NCI-H2196 (cell line): ENCODE results near the gene FNDC3A.
"Not testable (repeated sequence)": the region's sequence is repeated elsewhere in the genome, so short reads cannot be mapped to it uniquely, and the experiment has no call there.

Experiments used
- DNase-seq: peaks from one replicate; lab custom pipeline; 2025; ENCODE audit not compliant: unreplicated experiment; lab: John Stamatoyannopoulos, UW

Gene FNDC3A

DNA sequence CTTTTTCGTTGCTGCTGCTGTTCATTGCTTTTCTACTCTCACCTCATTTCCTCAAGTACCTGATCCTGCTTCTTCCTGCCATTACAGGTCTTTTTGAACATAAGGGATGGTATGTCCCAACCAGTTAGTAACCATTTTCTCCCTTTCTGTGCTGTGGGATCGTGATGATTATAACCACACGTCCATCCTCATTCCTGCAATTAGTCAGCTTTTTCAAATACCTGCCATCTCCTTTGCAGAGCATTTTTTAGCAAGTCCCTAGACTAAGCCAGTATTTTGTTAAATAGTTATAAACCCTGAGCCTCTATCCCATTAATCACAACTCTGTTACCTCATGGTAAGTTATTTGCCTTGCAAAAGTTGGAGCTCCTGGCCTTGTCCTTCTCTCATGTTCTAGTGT, 109.2 kb downstream of the FNDC3A start:
- DNase-seq, result no peak

GRCh38 chr13:49086722-49087121, 111.0 kb downstream of the FNDC3A start:
- no peak for DNase-seq

DNA sequence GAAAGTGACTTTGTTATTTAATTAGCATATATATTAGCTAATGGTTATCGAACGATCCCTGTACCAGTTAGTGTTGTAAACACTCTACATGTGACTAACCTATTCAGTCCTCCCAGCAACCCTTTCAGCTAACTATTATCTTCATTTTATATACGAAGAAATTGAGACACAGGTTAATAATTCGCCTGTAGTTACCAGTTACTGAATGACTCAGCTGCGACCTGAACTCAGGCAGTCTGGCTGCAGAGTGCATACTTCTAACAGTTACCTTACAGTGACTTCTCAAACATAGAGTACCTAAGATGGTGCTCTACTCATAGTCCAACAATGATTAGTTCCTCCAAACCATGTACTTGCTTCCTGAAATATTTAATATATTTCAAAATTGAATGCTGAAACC, 117.7 kb downstream of the FNDC3A start:
- DNase-seq, result no peak

DNA sequence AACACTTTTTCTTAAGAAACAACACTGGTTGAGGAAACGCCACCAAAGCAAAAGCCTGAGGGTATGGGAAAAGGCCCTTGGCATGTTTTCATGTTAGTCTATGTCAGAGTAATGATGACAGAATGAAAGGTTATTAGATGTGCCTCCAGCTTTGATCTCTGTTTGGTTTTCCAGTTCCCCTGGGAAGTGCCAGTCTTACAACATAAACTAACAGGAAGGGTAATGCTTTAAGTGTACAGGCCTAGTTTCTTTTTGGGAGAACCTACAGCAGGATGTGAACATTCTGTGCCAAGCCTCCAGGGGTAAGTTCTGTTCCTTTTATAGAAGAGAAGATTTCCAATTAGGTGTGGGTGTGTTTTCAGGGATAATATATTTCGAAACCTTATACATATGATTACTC, 121.7 kb downstream of the FNDC3A start:
- DNase-seq, result no peak

DNA sequence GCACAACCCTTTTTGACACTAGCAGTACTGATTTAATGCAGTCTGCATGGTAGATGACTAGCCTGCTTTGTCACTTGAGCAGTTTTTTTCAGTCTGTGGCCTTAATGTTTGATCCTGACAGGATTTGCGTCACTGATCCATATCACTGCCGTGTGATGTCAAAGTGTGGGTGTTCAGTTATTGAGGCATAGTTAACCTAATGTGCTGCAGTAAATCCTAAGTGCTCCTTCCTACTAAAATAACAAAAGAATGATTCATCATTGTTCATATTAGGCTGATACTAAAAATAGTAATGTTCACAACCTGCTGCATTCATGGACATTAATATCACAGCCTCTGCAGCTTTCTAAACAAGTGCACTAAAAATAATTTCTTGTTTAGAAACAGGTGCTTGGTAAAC, 122.5 kb downstream of the FNDC3A start:
- DNase-seq, result peak; percentile 1

DNA sequence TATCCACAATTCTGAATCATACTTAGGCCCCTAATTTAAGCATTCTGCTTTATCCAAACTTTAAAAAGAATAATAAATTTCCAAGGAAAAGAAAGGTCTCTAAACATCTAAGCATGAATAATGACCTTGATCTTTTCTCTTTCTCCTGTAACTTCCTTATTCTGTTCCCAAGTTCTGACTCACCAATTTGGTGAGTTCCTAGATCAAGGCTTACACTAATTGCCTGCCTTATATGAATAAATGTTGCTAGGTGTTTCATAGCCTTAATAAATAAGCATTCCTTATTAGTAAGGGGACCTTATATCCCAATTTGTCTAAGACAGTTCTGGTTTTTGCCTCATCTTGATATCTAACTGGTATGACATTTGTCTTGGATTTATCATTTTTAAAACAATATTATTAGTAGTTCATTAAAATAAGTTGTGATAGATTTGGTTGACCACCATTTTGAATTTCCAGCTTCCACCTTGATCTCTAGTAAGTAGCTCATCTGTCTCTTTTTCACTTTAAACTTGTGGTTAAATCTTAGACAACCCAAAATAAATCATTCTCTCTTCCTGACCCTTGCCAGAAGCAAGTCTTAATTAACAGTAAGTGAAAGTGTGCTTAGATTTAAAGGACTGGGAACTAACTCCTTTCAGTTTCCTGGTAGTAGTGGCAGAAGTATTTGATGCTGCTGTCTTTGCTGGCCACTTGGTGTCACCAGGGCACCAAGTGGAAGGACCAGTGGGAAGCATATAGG, 123.2 kb downstream of the FNDC3A start:
- no peak for DNase-seq

DNA sequence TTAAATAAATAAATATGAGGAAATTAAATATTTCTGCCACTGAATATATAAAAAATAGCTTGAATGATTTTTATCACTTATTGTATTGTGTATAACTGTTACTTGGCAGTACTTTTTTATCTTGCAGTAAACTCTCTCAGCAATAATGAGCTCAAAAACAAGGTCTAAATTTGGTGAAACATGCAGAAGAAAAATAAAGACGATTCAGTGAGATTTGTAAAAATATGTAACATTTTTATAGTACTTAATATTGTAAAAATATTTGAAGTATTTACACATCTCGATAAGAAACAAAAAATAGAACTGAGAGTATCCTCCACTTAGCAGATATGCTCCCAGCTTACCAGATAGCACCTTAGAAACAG, 123.8 kb downstream of the FNDC3A start:
- no peak for DNase-seq

GRCh38 chr13:49100637-49101570, 125.2 kb downstream of the FNDC3A start:
- no peak for DNase-seq

GRCh38 chr13:49108196-49108595, 132.5 kb downstream of the FNDC3A start:
- no peak for DNase-seq

DNA sequence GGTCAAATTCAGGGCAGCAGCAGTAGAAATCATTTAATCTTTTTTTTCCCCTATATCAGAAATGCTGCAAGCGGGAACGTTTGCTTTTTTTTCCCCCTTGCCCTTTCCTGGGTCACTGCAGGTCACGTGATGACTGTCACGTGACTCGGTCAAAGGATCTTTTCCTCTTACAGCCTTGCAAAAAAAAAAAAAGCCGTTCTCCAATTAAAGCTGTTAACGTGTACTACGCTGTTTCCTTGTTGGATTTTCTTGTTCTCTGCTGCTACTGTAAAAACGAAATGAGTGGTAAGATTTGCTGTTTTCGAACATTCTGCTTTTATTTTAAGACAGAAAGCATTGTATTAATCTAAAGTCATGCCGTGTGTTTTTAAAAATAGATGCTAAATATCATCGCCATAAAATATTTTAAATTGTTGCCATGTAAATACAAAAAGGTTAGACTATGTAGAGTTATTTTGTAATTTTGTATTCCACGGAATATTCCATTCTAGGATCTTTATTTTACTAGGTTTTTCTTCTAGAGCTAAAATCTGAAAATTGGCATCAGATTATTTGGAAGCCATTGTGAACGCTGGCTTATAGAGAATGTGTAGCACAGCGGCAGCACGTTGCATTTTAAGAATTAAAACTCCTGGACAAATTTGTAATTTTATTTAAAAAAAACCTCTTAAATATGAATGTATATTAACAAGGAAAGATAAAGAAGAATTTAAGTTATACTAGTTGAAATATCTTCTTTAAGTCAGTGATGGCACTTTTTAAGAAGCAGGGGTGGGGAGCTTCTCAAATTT, 134.6 kb downstream of the FNDC3A start:
- DNase-seq, result peak; percentile 68

- DNase-seq, result no peak
Observed at GRCh38 chr13:49110913-49111170, 135.1 kb downstream of the FNDC3A start.

DNA sequence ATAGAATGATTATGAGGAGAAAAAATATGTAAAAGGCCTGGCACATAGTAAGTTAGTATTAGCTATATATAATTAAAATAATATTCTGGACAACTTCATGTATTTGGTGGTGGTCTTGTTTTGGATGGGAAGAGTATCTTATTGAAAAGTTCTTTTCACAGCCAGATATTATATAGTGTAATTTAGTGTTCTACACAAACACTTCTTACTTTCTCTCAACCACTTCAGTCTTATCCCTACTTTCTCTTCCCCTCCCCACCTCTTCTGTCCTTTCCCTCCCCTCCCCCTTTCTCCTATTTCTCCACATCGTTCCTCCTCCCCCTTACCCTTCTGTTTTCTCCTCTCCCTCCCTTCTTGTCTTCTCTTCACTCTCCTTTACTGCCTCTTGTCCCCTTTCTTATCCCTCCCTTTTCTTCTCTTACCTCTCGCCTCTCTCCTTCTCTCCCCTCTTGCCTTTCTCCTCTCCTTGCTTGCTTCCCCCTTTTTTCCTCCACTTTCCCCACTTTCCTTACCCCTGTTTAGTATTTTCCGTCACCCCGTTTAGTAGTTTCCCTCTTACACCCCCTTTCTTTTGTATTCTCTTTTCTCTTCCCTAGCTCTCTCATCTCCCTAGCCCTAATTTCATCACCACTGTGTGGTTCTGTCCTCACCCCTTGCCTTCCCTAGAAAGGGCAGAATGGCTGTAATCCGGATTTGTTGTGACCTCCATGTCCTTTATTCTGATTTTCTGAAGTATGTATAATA, 137.2 kb downstream of the FNDC3A start:
- no peak for DNase-seq

DNA sequence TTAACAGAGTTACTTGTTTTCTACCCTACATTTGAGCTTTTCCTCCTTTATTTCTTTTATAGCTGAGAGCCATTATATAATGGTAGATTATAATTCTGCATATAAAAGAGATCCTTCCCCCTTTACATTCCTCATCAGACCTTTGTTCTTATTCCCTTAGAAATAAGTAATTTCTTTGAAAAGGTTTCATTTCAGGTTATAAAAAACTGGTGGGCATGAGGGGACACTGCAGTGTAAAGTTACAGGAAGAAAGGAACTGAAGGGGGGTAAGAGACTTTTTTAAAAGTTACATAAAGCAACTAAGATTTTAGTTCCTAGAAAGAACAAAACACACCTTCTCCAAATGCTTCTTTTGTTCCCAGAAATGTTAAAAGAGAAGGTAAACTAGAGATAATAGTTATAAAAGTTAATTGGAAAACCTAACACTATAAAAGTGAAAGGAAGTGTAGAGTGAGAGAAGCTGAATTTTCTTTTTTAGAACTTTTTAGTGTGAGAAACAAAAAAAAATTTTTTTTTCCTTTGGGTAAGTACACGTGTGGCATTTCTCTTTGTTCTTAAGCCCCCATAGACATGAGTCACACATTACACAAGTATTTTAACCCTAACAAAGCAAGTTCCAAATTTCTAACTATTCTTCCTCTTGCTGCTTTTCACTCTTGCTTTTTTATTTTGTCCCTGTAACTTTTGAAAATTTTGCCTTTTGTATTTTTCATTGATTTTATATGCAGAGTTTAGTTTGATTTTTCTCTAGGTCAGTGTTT, 138.0 kb downstream of the FNDC3A start:
- no peak for DNase-seq

DNA sequence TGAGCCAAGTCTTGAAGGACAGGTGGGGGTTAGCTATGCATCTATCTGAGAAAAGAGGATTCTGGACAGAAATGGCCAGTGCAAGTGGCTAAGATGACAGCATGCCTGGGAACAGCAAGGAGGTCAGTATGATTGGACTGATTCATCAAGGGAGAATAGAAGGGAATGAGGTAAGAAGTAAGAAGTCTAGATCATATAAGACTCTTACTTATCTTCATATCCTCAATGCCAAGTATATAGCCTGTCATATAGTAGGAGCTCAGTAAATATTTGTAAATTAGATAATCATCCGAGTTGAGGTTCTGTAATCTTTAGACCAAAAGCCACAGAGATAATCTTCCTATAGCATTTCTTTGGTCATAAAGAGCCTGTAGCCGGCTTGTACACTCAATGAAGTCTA, 141.2 kb downstream of the FNDC3A start:
- no peak for DNase-seq

GRCh38 chr13:49118455-49118854, 142.7 kb downstream of the FNDC3A start:
- not testable (repeated sequence) for DNase-seq

DNA sequence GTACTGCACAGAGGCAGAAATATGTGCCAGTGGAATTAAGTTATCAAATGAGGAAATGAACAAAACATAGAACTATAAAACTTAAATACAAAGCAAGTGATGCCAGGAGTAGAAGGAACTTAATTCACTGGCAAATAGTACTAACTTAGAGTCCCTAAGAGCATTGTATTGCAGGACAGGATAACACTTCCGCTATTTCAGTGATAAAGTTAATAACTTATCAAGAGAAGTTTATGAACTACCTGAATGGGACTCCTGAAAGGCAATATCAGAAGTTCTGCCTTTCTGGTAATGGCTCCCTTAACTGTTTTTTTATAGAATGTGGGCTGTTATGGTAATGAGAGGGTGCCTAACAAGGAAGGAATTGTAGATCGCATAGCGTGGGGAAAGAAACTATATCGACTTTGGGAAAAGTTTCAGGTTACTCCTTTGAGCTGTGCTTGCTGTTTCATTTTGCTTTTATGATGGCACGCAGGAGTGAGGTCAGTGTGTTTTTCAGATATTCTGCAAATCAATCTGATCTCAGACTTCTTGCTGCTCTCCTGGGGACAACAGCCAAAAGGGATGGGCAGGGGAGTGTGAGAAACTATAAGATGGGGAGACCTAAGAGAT, 149.1 kb downstream of the FNDC3A start:
- no peak for DNase-seq

DNA sequence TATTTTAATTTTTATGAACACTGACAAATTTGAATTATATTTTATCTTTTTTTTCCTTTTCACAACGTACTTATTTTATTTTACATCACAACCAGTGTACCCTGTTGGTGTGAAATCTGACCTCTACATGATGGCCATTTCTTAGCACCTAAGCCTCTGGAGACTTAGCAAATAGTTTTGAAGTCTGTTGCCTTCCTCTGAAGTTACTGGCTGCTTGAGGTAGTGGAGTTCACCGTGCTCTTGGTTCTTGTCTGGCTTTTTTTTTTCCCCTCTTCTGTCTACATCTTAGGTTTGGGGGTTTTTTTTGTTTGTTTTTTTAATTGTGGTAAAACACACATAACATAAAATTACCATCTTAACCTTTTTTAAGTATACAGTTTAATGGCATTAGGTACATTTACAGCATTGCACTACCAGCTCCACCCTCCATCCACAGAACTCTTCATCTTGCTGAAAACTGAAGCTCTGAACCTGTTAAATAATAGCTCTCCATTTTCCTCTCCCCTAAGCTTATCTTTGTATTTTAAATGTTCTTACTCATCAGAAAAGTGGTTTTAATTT, 150.3 kb downstream of the FNDC3A start:
- DNase-seq, result no peak

- no peak for DNase-seq
Observed at GRCh38 chr13:49132479-49133002, 156.8 kb downstream of the FNDC3A start.

GRCh38 chr13:49134305-49134704, 158.6 kb downstream of the FNDC3A start:
- DNase-seq, result no peak
